A549 (cell line): ENCODE measurements around the gene MYO3A. TPM values are rescaled to one million over a fixed set of nuclear protein-coding genes. Genes with fewer than 3 reads are reported as not detected.

Experiments
- ATAC-seq, 2 experiments: fragments of 200-7000 bp in 1 of 2; fragments of >200 bp in 1 of 2; cut with Nextera tagmentation in 1 of 2; cut with Tn5 transposase in 1 of 2; 3 replicates each; pipeline versions ENCODE4 v1.8.0 to v1.9.1; 2018 to 2020; ENCODE audit warnings: mild to moderate bottlenecking in 1 of 2, moderate library complexity in 1 of 2
- CTCF ChIA-PET: fragments of 300-600 bp; sonication (Branson Sonifier 250); formaldehyde crosslinking; extraction: SDS; loops from one replicate; lab custom pipeline; 2021; ENCODE audit warnings: antibody characterized with exemption, inconsistent platforms; lab: Yijun Ruan, JAX
- POLR2A ChIA-PET: fragments of 350-600 bp; formaldehyde crosslinking; extraction: SDS; loops from one replicate; lab custom pipeline; 2021; ENCODE audit warnings: antibody characterized with exemption, inconsistent platforms; lab: Yijun Ruan, JAX
- DNase-seq, 2 experiments: peaks; one replicate each; pipeline versions ENCODE4 v3.0.0 to v3.0.0-alpha.2; 2011 to 2016; ENCODE audit warnings: low read depth in 1 of 2, low spot score in 1 of 2
- FAIRE-seq: peaks from 2 replicates; lab custom pipeline; 2011; peaks lifted over from hg19 to GRCh38; lab: Jason Lieb, UNC
- H3K27ac ChIP-seq, 2 experiments: fragments of >200 bp; sonication (Bioruptor Twin); formaldehyde crosslinking; 3 replicates each; pipeline ENCODE4 v1.5.1; 2016 to 2017
- H3K4me1 ChIP-seq: fragments of >200 bp; sonication (Bioruptor Twin); formaldehyde crosslinking; 3 replicates; pipeline ENCODE4 v1.6.1; 2016
- H3K4me2 ChIP-seq: fragments of >200 bp; sonication (Bioruptor Twin); formaldehyde crosslinking; 3 replicates; pipeline ENCODE4 v1.6.1; 2016
- H3K4me3 ChIP-seq: fragments of >200 bp; sonication (Bioruptor Twin); formaldehyde crosslinking; 3 replicates; pipeline ENCODE4 v1.5.1; 2016
- H3K9me3 ChIP-seq: fragments of >200 bp; sonication (Bioruptor Twin); formaldehyde crosslinking; 3 replicates; pipeline ENCODE4 v1.6.1; 2016
- ATOH8 ChIP-seq: fragments of 250-450 bp; sonication (Bioruptor Pico); IDR thresholded peaks from 2 replicates; pipeline ENCODE4 v1.5.0; 2020; ENCODE audit warnings: low read depth, mild to moderate bottlenecking, moderate library complexity
- BHLHE40 ChIP-seq: IDR thresholded peaks from 2 replicates; pipeline ENCODE4 v1.6.1; 2012; ENCODE audit warnings: low read depth, low read length, inconsistent platforms
- CBX2 ChIP-seq: fragments of 200-600 bp; sonication (generic); IDR thresholded peaks from 2 replicates; pipeline ENCODE4 v1.6.1; 2016; ENCODE audit warnings: low read depth, mild to moderate bottlenecking, borderline replicate concordance
- CBX8 ChIP-seq: fragments of 200-600 bp; sonication (generic); IDR thresholded peaks from 2 replicates; pipeline ENCODE4 v1.6.1; 2016
- EHF ChIP-seq: fragments of 250-450 bp; sonication (Bioruptor Pico); IDR thresholded peaks from 2 replicates; pipeline ENCODE4 v1.5.0; 2020; ENCODE audit warnings: mild to moderate bottlenecking
- ELK1 ChIP-seq: fragments of 150-350 bp; IDR thresholded peaks from 2 replicates; pipeline ENCODE4 v1.6.1; 2014; ENCODE audit warnings: low read depth, mild to moderate bottlenecking, low read length
- ESRRA ChIP-seq: fragments of 150-350 bp; IDR thresholded peaks from 2 replicates; pipeline ENCODE4 v1.6.1; 2014; ENCODE audit warnings: mild to moderate bottlenecking, low read length, borderline replicate concordance
- HES2 ChIP-seq: fragments of >200 bp; sonication (Bioruptor Twin); formaldehyde crosslinking; IDR thresholded peaks from 2 replicates; pipeline ENCODE4 v1.6.1; 2016
- JUN ChIP-seq, 2 experiments: fragments of >200 bp; sonication (Bioruptor Twin); formaldehyde crosslinking; IDR thresholded peaks; 2 replicates in 1 of 2; 3 replicates in 1 of 2; pipeline ENCODE4 v1.6.1; 2016 to 2017
- KDM1A ChIP-seq: fragments of 200-600 bp; sonication (generic); IDR thresholded peaks from 2 replicates; pipeline ENCODE4 v1.6.1; 2016; ENCODE audit warnings: low read depth, mild to moderate bottlenecking
- MAFK ChIP-seq: fragments of 450-650 bp; IDR thresholded peaks from 2 replicates; pipeline ENCODE4 v1.6.1; 2014; ENCODE audit not compliant: partially characterized antibody
- MYC ChIP-seq: IDR thresholded peaks from 2 replicates; pipeline ENCODE4 v1.6.1; 2012; ENCODE audit warnings: mild to moderate bottlenecking, inconsistent platforms, low read length, improper control_type of control experiment, borderline replicate concordance
- NR3C1 ChIP-seq: fragments of >200 bp; sonication (Bioruptor Twin); formaldehyde crosslinking; IDR thresholded peaks from 3 replicates; pipeline ENCODE4 v1.6.1; 2017
- PBX3 ChIP-seq: IDR thresholded peaks from 2 replicates; pipeline ENCODE4 v1.6.1; 2012
- PHF8 ChIP-seq: fragments of 200-600 bp; sonication (generic); IDR thresholded peaks from 2 replicates; pipeline ENCODE4 v1.6.1; 2016; ENCODE audit warnings: low read depth, mild to moderate bottlenecking, antibody characterized with exemption, moderate library complexity, borderline replicate concordance
- POLR2AphosphoS2 ChIP-seq: conservative IDR thresholded peaks from 2 replicates; pipeline ENCODE4 v1.6.1; 2012; ENCODE audit warnings: low read length, improper control_type of control experiment, inconsistent platforms
- RARB ChIP-seq: fragments of 250-450 bp; sonication (Bioruptor Pico); IDR thresholded peaks from 2 replicates; pipeline ENCODE4 v1.8.0; 2021; ENCODE audit warnings: mild to moderate bottlenecking, moderate library complexity
- REST ChIP-seq: fragments of 200-600 bp; sonication (generic); IDR thresholded peaks from 2 replicates; pipeline ENCODE4 v1.6.1; 2016; ENCODE audit warnings: antibody characterized with exemption, mild to moderate bottlenecking, moderate library complexity
- TFCP2L1 ChIP-seq: fragments of 250-450 bp; sonication (Bioruptor Pico); IDR thresholded peaks from 2 replicates; pipeline ENCODE4 v1.5.0; 2021; ENCODE audit warnings: mild to moderate bottlenecking
- TP53 ChIP-seq: fragments of 250-450 bp; sonication (Bioruptor Pico); IDR thresholded peaks from 2 replicates; pipeline ENCODE4 v1.5.0; 2021; ENCODE audit warnings: mild to moderate bottlenecking, moderate library complexity
- ZC3H11A ChIP-seq: fragments of 450-650 bp; IDR thresholded peaks from 2 replicates; pipeline ENCODE4 v1.6.1; 2014; ENCODE audit warnings: antibody characterized with exemption, mild to moderate bottlenecking
- ZFP36 ChIP-seq: fragments of 450-650 bp; IDR thresholded peaks from 2 replicates; pipeline ENCODE4 v1.6.1; 2014; ENCODE audit warnings: borderline replicate concordance; ENCODE audit not compliant: partially characterized antibody
- ZNF302 ChIP-seq: fragments of 250-450 bp; sonication (Bioruptor Pico); IDR thresholded peaks from 2 replicates; pipeline ENCODE4 v1.9.0; 2021; ENCODE audit warnings: inconsistent platforms, mild to moderate bottlenecking, moderate library complexity
- WGBS: methylation state at CpG from one replicate; pipeline ENCODE4 v1.1.6; 2017; ENCODE audit errors: missing lambda C conversion rate; 5-methylcytosine and 5-hydroxymethylcytosine counted together
- polyA plus RNA-seq, 4 experiments: library from polyadenylated mRNA; depleted of rRNA in 3 of 4; stranded (reverse); fragments of >200 nt; fragmentation: RNase III in 1 of 4; extraction: RNeasy Plus Mini Kit Qiagen cat#74134 plus additional on column Dnase treatment in 1 of 4; gene quantifications; 2 replicates in 3 of 4; 3 replicates in 1 of 4; pipeline ENCODE4 v1.2.3, GENCODE V29; 2011 to 2017

The MYO3A gene
- polyA plus RNA-seq, 2 of the 4 experiments (the other 2 are of a cell fraction), result not detected

- H3K9me3 ChIP-seq, result 0 out of 3 replicates have a peak, but pooled peaks cover 2% of the 10 kb centered on the region
- DNase-seq (no peak), ATAC-seq (no peak), FAIRE-seq (no peak)
- ChIA-PET POLR2A (interaction anchor here (0.7 kb wide), 1 partner anchor 21 kb away, joined by 3 read pairs; no protein-coding TSS in a partner anchor), CTCF (interaction anchor here (0.7 to 1.2 kb wide), 3 partner anchors 14 to 207 kb away, joined by 3 read pairs; no protein-coding TSS in a partner anchor)
- 6% methylated on average over 2 of the region's 2 CpGs for WGBS
- H3K4me2 ChIP-seq, result no peak overlapping the region
- H3K4me1 ChIP-seq, result no peaks in the 10 kb centered on the region
- TF ChIP-seq TP53 (CRISPR knock-in tag), result no peak
- no peak for TF ChIP-seq EHF (CRISPR knock-in tag)
- no peak overlapping the region for H3K4me3 ChIP-seq
- no peak overlapping the region for H3K27ac ChIP-seq
Measured at GRCh38 chr10:26205223-26205622, 271.2 kb downstream of the MYO3A start.

GRCh38 chr10:26211781-26212444 is 277.9 kb downstream of the MYO3A start:
- Histone ChIP-seq H3K27ac (no peak overlapping the region), H3K4me3 (no peak overlapping the region), H3K4me2 (no peak overlapping the region), H3K4me1 (peaks cover 11% of the 10 kb centered on the region; the same call in 1 of the 3 replicates), H3K9me3 (0 out of 3 replicates have a peak, but pooled peaks cover 2% of the 10 kb centered on the region)
- FAIRE-seq, result no peak
- TF ChIP-seq HES2 (no peak), POLR2AphosphoS2 (no peak), MYC (no peak), ATOH8 (CRISPR knock-in tag) (no peak), ESRRA (no peak), KDM1A (no peak), MAFK (no peak), PHF8 (no peak), CBX8 (no peak), JUN (IDR thresholded peaks at IDR 0.05) (no peak), CBX2 (no peak)
- no peak for ATAC-seq
- ChIA-PET POLR2A (no interaction called here), CTCF (no interaction called here)
- no peak for DNase-seq
- WGBS, result 37% methylated on average over 23 of the region's 37 CpGs

GRCh38 chr10:26212511-26212910 is 278.5 kb downstream of the MYO3A start:
- ATAC-seq, result no peak
- no peak for FAIRE-seq
- peaks cover 16% of the 10 kb centered on the region; the same call in 1 of the 3 replicates for H3K4me1 ChIP-seq
- no peak for DNase-seq
- H3K9me3 ChIP-seq, result no peaks in the 10 kb centered on the region
- TF ChIP-seq NR3C1 (no peak), BHLHE40 (no peak), JUN (IDR thresholded peaks at IDR 0.05) (no peak), ELK1 (no peak)
- WGBS, result 9% methylated on average over 12 of the region's 12 CpGs
- no peak overlapping the region for H3K27ac ChIP-seq
- H3K4me2 ChIP-seq, result no peak overlapping the region
- ChIA-PET CTCF (no interaction called here), POLR2A (no interaction called here)
- no peak overlapping the region for H3K4me3 ChIP-seq

GRCh38 chr10:26213157-26213800 is 279.2 kb downstream of the MYO3A start:
- ATAC-seq (no peak), FAIRE-seq (no peak), DNase-seq (no peak)
- H3K4me1 ChIP-seq, result peaks cover 23% of the 10 kb centered on the region; the same call in 2 of the 3 replicates
- POLR2A ChIA-PET, result no interaction called here
- no peak overlapping the region for H3K27ac ChIP-seq
- H3K9me3 ChIP-seq, result no peaks in the 10 kb centered on the region
- no peak overlapping the region for H3K4me2 ChIP-seq
- CTCF ChIA-PET, result interaction anchor here (0.5 kb wide), 1 partner anchor 1132 kb away, joined by 3 read pairs; no protein-coding TSS in a partner anchor
- H3K4me3 ChIP-seq, result no peak overlapping the region
- 47% methylated on average over 10 of the region's 11 CpGs for WGBS
- TF ChIP-seq EHF (CRISPR knock-in tag) (no peak), REST (no peak), RARB (CRISPR knock-in tag) (no peak), ZC3H11A (no peak), ZNF302 (no peak), TFCP2L1 (CRISPR knock-in tag) (no peak), CBX2 (no peak), PBX3 (no peak), NR3C1 (no peak), ZFP36 (no peak), BHLHE40 (no peak)
